SK-N-SH treated with all-trans-retinoic acid at 6 μM for 48 hours (cell line): ENCODE measurements around the gene KLHDC10.

Experiments
- BACH2 ChIP-seq: fragments of 250-450 bp; sonication (Bioruptor Pico); IDR thresholded peaks from 2 replicates; pipeline ENCODE4 v1.9.0; 2021; ENCODE audit warnings: mild to moderate bottlenecking, borderline replicate concordance
- CSDC2 ChIP-seq: fragments of 250-450 bp; sonication (Bioruptor Pico); IDR thresholded peaks from 2 replicates; pipeline ENCODE4 v1.5.0; 2020; ENCODE audit warnings: mild to moderate bottlenecking, moderate library complexity
- CSRNP3 ChIP-seq: fragments of 250-450 bp; sonication (Bioruptor Pico); IDR thresholded peaks from 2 replicates; pipeline ENCODE4 v1.5.1; 2021; ENCODE audit warnings: mild to moderate bottlenecking, moderate library complexity
- PPARA ChIP-seq: fragments of 250-450 bp; sonication (Bioruptor Pico); IDR thresholded peaks from 2 replicates; pipeline ENCODE4 v1.5.0; 2020; ENCODE audit warnings: mild to moderate bottlenecking, borderline replicate concordance
- RARB ChIP-seq: fragments of 250-450 bp; sonication (Bioruptor Pico); IDR thresholded peaks from 2 replicates; pipeline ENCODE4 v1.8.0; 2021; ENCODE audit warnings: mild to moderate bottlenecking, moderate library complexity
- ZC3H10 ChIP-seq: fragments of 250-450 bp; sonication (Bioruptor Pico); IDR thresholded peaks from 2 replicates; pipeline ENCODE4 v1.5.1; 2021; ENCODE audit warnings: mild to moderate bottlenecking, moderate library complexity
- ZFP3 ChIP-seq: fragments of 250-450 bp; sonication (Bioruptor Pico); IDR thresholded peaks from 2 replicates; pipeline ENCODE4 v1.5.0; 2020; ENCODE audit warnings: mild to moderate bottlenecking, moderate library complexity
- ZFP30 ChIP-seq: fragments of 450-650 bp; formaldehyde crosslinking; IDR thresholded peaks from 2 replicates; pipeline ENCODE4 v1.5.0; 2022; ENCODE audit warnings: mild to moderate bottlenecking, moderate library complexity
- ZNF70 ChIP-seq: fragments of 450-650 bp; formaldehyde crosslinking; IDR thresholded peaks from 2 replicates; pipeline ENCODE4 v1.5.0; 2020; ENCODE audit warnings: mild to moderate bottlenecking, moderate library complexity
- TF ChIP-seq, protein P1 (sequence below): fragments of 250-450 bp; sonication (Bioruptor Pico); IDR thresholded peaks from 2 replicates; pipeline ENCODE4 v1.5.0; 2020; ENCODE audit warnings: mild to moderate bottlenecking, moderate library complexity
- TF ChIP-seq, protein P2 (sequence below): fragments of 250-450 bp; sonication (Bioruptor Pico); IDR thresholded peaks from 2 replicates; pipeline ENCODE4 v1.5.1; 2020; ENCODE audit warnings: low read depth, mild to moderate bottlenecking, moderate library complexity

- TF ChIP-seq ZFP30 = no peak
- no peak for TF ChIP-seq RARB (CRISPR knock-in tag)
- no peak for TF ChIP-seq ZFP3 (CRISPR knock-in tag)
- no peak for TF ChIP-seq CSRNP3 (CRISPR knock-in tag)
- TF ChIP-seq, protein P1, sequence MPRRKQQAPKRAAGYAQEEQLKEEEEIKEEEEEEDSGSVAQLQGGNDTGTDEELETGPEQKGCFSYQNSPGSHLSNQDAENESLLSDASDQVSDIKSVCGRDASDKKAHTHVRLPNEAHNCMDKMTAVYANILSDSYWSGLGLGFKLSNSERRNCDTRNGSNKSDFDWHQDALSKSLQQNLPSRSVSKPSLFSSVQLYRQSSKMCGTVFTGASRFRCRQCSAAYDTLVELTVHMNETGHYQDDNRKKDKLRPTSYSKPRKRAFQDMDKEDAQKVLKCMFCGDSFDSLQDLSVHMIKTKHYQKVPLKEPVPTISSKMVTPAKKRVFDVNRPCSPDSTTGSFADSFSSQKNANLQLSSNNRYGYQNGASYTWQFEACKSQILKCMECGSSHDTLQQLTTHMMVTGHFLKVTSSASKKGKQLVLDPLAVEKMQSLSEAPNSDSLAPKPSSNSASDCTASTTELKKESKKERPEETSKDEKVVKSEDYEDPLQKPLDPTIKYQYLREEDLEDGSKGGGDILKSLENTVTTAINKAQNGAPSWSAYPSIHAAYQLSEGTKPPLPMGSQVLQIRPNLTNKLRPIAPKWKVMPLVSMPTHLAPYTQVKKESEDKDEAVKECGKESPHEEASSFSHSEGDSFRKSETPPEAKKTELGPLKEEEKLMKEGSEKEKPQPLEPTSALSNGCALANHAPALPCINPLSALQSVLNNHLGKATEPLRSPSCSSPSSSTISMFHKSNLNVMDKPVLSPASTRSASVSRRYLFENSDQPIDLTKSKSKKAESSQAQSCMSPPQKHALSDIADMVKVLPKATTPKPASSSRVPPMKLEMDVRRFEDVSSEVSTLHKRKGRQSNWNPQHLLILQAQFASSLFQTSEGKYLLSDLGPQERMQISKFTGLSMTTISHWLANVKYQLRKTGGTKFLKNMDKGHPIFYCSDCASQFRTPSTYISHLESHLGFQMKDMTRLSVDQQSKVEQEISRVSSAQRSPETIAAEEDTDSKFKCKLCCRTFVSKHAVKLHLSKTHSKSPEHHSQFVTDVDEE (CRISPR knock-in tag) = no peak
- TF ChIP-seq BACH2 = no peak
- no peak for TF ChIP-seq ZNF70
- no peak for TF ChIP-seq CSDC2 (CRISPR knock-in tag)
- TF ChIP-seq PPARA (CRISPR knock-in tag) = no peak
- TF ChIP-seq, protein P2, sequence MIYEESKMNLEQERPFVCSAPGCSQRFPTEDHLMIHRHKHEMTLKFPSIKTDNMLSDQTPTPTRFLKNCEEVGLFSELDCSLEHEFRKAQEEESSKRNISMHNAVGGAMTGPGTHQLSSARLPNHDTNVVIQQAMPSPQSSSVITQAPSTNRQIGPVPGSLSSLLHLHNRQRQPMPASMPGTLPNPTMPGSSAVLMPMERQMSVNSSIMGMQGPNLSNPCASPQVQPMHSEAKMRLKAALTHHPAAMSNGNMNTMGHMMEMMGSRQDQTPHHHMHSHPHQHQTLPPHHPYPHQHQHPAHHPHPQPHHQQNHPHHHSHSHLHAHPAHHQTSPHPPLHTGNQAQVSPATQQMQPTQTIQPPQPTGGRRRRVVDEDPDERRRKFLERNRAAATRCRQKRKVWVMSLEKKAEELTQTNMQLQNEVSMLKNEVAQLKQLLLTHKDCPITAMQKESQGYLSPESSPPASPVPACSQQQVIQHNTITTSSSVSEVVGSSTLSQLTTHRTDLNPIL (CRISPR knock-in tag) = no peak
- TF ChIP-seq ZC3H10 (CRISPR knock-in tag) = no peak
These were observed 49.1 kb upstream of the KLHDC10 start for GRCh38 chr7:130021105-130021834.
